HCT116 (cell line): ENCODE measurements around the gene OR2S2. TPM values are rescaled to one million over a fixed set of nuclear protein-coding genes. Genes with fewer than 3 reads are reported as not detected.
A peak's percentile ranks its signal among the peaks of the same experiment; 100 is the strongest.

Source experiments
- ATAC-seq: fragments of 200-7000 bp; cut with Tn5 transposase; 2 replicates; pipeline ENCODE4 v1.9.1; 2020; ENCODE audit warnings: mild to moderate bottlenecking, moderate library complexity
- BruUV-seq: library from RNA; stranded (reverse); fragments of 400-500 nt; replicated peaks from 2 replicates; lab custom pipeline; 2021; lab: Mats Ljungman, UMichigan
- CTCF ChIA-PET: fragments of 300-600 bp; sonication (Branson Sonifier 250); formaldehyde crosslinking; loops from one replicate; lab custom pipeline; 2021; ENCODE audit warnings: antibody characterized with exemption; lab: Charles Lee
- POLR2A ChIA-PET: fragments of 300-600, 350-600 bp; sonication (Branson Sonifier 250); formaldehyde crosslinking; loops from one replicate; lab custom pipeline; 2021; ENCODE audit warnings: antibody characterized with exemption; lab: Charles Lee
- RAD21 ChIA-PET, 2 experiments: fragments of 300-600 bp; sonication (Branson Sonifier 250); formaldehyde crosslinking; loops; one replicate each; lab custom pipeline; 2023; ENCODE audit warnings: low total read pairs in 2 of 2; ENCODE audit not compliant: uncharacterized antibody in 2 of 2, unreplicated experiment in 2 of 2, low non-redundant PET in 1 of 2; lab: Charles Lee
- DNase-seq: peaks from one replicate; pipeline ENCODE4 v3.0.0-alpha.2; 2010; ENCODE audit warnings: low read depth, low spot score
- H2AFZ ChIP-seq: fragments of 200-600 bp; shearing (Covaris generic), sonication (generic); 2 replicates; pipeline ENCODE4 v1.6.1; 2017; ENCODE audit warnings: low read depth, mixed run types, mixed read lengths, antibody characterized with exemption, low read length; ENCODE audit not compliant: poor library complexity, severe bottlenecking
- H3K27ac ChIP-seq: 2 replicates; pipeline ENCODE4 v1.5.1; 2012; ENCODE audit warnings: low read depth, low read length
- H3K27me3 ChIP-seq: fragments of 200-600 bp; sonication (generic); 2 replicates; pipeline ENCODE4 v1.6.1; 2016; ENCODE audit warnings: mixed run types, low read length, mixed read lengths; ENCODE audit not compliant: insufficient read depth
- H3K36me3 ChIP-seq, 2 experiments: fragments of 200-500 bp in 1 of 2; fragments of 200-600 bp in 1 of 2; sonication (Bioruptor generic) in 1 of 2; sonication (generic) in 1 of 2; 2 replicates each; pipeline versions ENCODE4 v1.5.1 to v1.6.1; 2014 to 2016; ENCODE audit warnings: low read length in 2 of 2, inconsistent platforms in 1 of 2, mixed read lengths in 1 of 2, mixed run types in 1 of 2; ENCODE audit not compliant: insufficient read depth in 2 of 2, control insufficient read depth in 1 of 2
- H3K4me1 ChIP-seq, 2 experiments: fragments of 200-600 bp in 1 of 2; sonication (generic) in 1 of 2; 2 replicates each; pipeline versions ENCODE4 v1.5.1 to v1.6.1; 2012 to 2017; ENCODE audit warnings: low read length in 2 of 2, inconsistent platforms in 1 of 2, mild to moderate bottlenecking in 1 of 2, mixed read lengths in 1 of 2, mixed run types in 1 of 2, moderate library complexity in 1 of 2; ENCODE audit not compliant: insufficient read depth in 2 of 2, control insufficient read depth in 1 of 2
- H3K4me2 ChIP-seq: fragments of 200-600 bp; sonication (generic); 2 replicates; pipeline ENCODE4 v1.6.1; 2017; ENCODE audit warnings: mixed run types, low read length, mixed read lengths
- H3K4me3 ChIP-seq, 2 experiments: fragments of 200-600 bp in 1 of 2; sonication (generic) in 1 of 2; replicated peaks in 1 of 2; 2 replicates each; pipeline ENCODE4 v1.5.1; 2011 to 2016; ENCODE audit warnings: low read length in 2 of 2, control low read depth in 1 of 2, low read depth in 1 of 2, mild to moderate bottlenecking in 1 of 2, mixed read lengths in 1 of 2, mixed run types in 1 of 2
- H3K79me2 ChIP-seq: fragments of 200-600 bp; sonication (generic); 2 replicates; pipeline ENCODE4 v1.6.1; 2017; ENCODE audit warnings: mild to moderate bottlenecking, mixed run types, low read length, moderate library complexity, mixed read lengths; ENCODE audit not compliant: insufficient read depth
- H3K9ac ChIP-seq: fragments of 200-600 bp; sonication (generic); 2 replicates; pipeline ENCODE4 v1.6.1; 2016; ENCODE audit warnings: low read length, mixed read lengths
- H3K9me2 ChIP-seq: fragments of 200-600 bp; sonication (generic), shearing (Covaris generic); 2 replicates; pipeline ENCODE4 v1.6.1; 2017; ENCODE audit warnings: mixed run types, mild to moderate bottlenecking, moderate library complexity; ENCODE audit not compliant: insufficient read depth
- H3K9me3 ChIP-seq, 2 experiments: fragments of 200-500 bp in 1 of 2; fragments of 200-600 bp in 1 of 2; sonication (Bioruptor generic) in 1 of 2; sonication (generic) in 1 of 2; 2 replicates each; pipeline ENCODE4 v1.6.1; 2014 to 2017; ENCODE audit warnings: low read length in 2 of 2, mixed read lengths in 2 of 2, inconsistent platforms in 1 of 2, low read depth in 1 of 2, mild to moderate bottlenecking in 1 of 2, mixed run types in 1 of 2, moderate library complexity in 1 of 2; ENCODE audit not compliant: control insufficient read depth in 1 of 2, insufficient read depth in 1 of 2
- H4K20me1 ChIP-seq: fragments of 200-600 bp; sonication (generic), shearing (Covaris generic); 2 replicates; pipeline ENCODE4 v1.6.1; 2017; ENCODE audit warnings: mixed run types, mild to moderate bottlenecking, moderate library complexity; ENCODE audit not compliant: insufficient read depth
- ATF3 ChIP-seq: IDR thresholded peaks from 2 replicates; pipeline ENCODE4 v1.6.1; 2012
- CBX3 ChIP-seq: IDR thresholded peaks from 2 replicates; pipeline ENCODE4 v1.6.1; 2012; ENCODE audit warnings: low read depth
- CEBPB ChIP-seq: IDR thresholded peaks from 2 replicates; pipeline ENCODE4 v1.6.1; 2012; ENCODE audit warnings: low read depth
- EGR1 ChIP-seq: IDR thresholded peaks from 2 replicates; pipeline ENCODE4 v1.6.1; 2012; ENCODE audit warnings: low read depth
- ELF1 ChIP-seq: IDR thresholded peaks from 2 replicates; pipeline ENCODE4 v1.6.1; 2012; ENCODE audit warnings: low read depth, borderline replicate concordance
- JUND ChIP-seq: IDR thresholded peaks from 2 replicates; pipeline ENCODE4 v1.6.1; 2012
- POLR2A ChIP-seq: IDR thresholded peaks from 2 replicates; pipeline ENCODE4 v1.7.0; 2011; ENCODE audit warnings: borderline replicate concordance; ENCODE audit not compliant: insufficient read depth, insufficient read length; ENCODE audit errors: extremely low read depth
- SP1 ChIP-seq: IDR thresholded peaks from 2 replicates; pipeline ENCODE4 v1.6.1; 2012; ENCODE audit warnings: low read depth
- SRF ChIP-seq: IDR thresholded peaks from 2 replicates; pipeline ENCODE4 v1.6.1; 2012; ENCODE audit warnings: low read depth
- TCF7L2 ChIP-seq: IDR thresholded peaks from 2 replicates; pipeline ENCODE4 v1.7.0; 2011; ENCODE audit warnings: borderline replicate concordance, inconsistent platforms; ENCODE audit not compliant: insufficient read depth, insufficient read length; ENCODE audit errors: extremely low read depth
- YY1 ChIP-seq: IDR thresholded peaks from 2 replicates; pipeline ENCODE4 v1.6.1; 2011; ENCODE audit warnings: low read length, low read depth, moderate library complexity, mild to moderate bottlenecking; ENCODE audit not compliant: insufficient replicate concordance; ENCODE audit errors: extremely low read depth
- intact Hi-C: fragments of 100-400 bp; cut with micrococcal nuclease; formaldehyde crosslinking; loops from 2 replicates; pipeline ENCODE4 v1.10.0; 2022
- total RNA-seq: library from RNA; stranded (reverse); gene quantifications from one replicate; pipeline ENCODE4 v1.2.1, GENCODE V29; 2021; ENCODE audit not compliant: unreplicated experiment
- TF ChIP-seq, protein P1 (sequence below): IDR thresholded peaks from 2 replicates; pipeline ENCODE4 v1.6.1; 2011; ENCODE audit warnings: mild to moderate bottlenecking, low read length, moderate library complexity; ENCODE audit not compliant: insufficient replicate concordance; ENCODE audit errors: extremely low read depth
- TF ChIP-seq, protein P2 (sequence below), 3 experiments: fragments of 200-600 bp in 1 of 3; sonication (generic) in 1 of 3; IDR thresholded peaks in 2 of 3; conservative IDR thresholded peaks in 1 of 3; 2 replicates each; pipeline ENCODE4 v1.5.1; 2012 to 2017; ENCODE audit warnings: low read depth in 2 of 3, low read length in 2 of 3, antibody characterized with exemption in 1 of 3, borderline replicate concordance in 1 of 3, control low read depth in 1 of 3, mild to moderate bottlenecking in 1 of 3, mixed read lengths in 1 of 3, mixed run types in 1 of 3, moderate library complexity in 1 of 3; ENCODE audit not compliant: insufficient read depth in 1 of 3

Gene OR2S2
- total RNA-seq, 1 experiment from 2014 or later, result not detected

GRCh38 chr9:35908504-35909125, 49.3 kb downstream of the OR2S2 start:
- peak overlapping the region; percentile 76 for H3K27ac ChIP-seq
- ChIA-PET POLR2A (no interaction called here), CTCF (no interaction called here), RAD21 (no interaction called here)
- H3K4me2 ChIP-seq, result peak overlapping the region; percentile 78
- H3K4me1 ChIP-seq, result peaks cover 47 to 68% of the 10 kb centered on the region in 2 experiments
- H3K36me3 ChIP-seq, result no peaks in the 10 kb centered on the region
- no peaks in the 10 kb centered on the region for H3K9me3 ChIP-seq
- ATAC-seq (peak; percentile 6), DNase-seq (no peak)
- TF ChIP-seq POLR2A, result no peak
- TF ChIP-seq, protein P1, sequence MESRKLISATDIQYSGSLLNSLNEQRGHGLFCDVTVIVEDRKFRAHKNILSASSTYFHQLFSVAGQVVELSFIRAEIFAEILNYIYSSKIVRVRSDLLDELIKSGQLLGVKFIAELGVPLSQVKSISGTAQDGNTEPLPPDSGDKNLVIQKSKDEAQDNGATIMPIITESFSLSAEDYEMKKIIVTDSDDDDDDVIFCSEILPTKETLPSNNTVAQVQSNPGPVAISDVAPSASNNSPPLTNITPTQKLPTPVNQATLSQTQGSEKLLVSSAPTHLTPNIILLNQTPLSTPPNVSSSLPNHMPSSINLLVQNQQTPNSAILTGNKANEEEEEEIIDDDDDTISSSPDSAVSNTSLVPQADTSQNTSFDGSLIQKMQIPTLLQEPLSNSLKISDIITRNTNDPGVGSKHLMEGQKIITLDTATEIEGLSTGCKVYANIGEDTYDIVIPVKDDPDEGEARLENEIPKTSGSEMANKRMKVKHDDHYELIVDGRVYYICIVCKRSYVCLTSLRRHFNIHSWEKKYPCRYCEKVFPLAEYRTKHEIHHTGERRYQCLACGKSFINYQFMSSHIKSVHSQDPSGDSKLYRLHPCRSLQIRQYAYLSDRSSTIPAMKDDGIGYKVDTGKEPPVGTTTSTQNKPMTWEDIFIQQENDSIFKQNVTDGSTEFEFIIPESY, result no peak
- TF ChIP-seq YY1, result no peak
- TF ChIP-seq ATF3, result no peak
- no peak for TF ChIP-seq JUND
- no peak for TF ChIP-seq CEBPB
- TF ChIP-seq, protein P2, sequence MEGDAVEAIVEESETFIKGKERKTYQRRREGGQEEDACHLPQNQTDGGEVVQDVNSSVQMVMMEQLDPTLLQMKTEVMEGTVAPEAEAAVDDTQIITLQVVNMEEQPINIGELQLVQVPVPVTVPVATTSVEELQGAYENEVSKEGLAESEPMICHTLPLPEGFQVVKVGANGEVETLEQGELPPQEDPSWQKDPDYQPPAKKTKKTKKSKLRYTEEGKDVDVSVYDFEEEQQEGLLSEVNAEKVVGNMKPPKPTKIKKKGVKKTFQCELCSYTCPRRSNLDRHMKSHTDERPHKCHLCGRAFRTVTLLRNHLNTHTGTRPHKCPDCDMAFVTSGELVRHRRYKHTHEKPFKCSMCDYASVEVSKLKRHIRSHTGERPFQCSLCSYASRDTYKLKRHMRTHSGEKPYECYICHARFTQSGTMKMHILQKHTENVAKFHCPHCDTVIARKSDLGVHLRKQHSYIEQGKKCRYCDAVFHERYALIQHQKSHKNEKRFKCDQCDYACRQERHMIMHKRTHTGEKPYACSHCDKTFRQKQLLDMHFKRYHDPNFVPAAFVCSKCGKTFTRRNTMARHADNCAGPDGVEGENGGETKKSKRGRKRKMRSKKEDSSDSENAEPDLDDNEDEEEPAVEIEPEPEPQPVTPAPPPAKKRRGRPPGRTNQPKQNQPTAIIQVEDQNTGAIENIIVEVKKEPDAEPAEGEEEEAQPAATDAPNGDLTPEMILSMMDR (IDR thresholded peaks at IDR 0.05 in 2 of 3, conservative IDR thresholded peaks at IDR 0.05 in 1 of 3; ENCODE audit: borderline replicate concordance in 1 of 3, insufficient read depth in 1 of 3, low read depth in 2 of 3, low read length in 2 of 3), result no peak
- TF ChIP-seq ELF1, result no peak
- TF ChIP-seq EGR1, result no peak
- no peak for TF ChIP-seq SP1
- TF ChIP-seq SRF, result no peak
- TF ChIP-seq TCF7L2, result no peak
- no peak for TF ChIP-seq CBX3
- H4K20me1 ChIP-seq, result no peaks in the 10 kb centered on the region
- H3K79me2 ChIP-seq, result no peaks in the 10 kb centered on the region
- BruUV-seq, result no TSS peak
- H3K9ac ChIP-seq, result peak overlapping the region; percentile 49
- intact Hi-C loops, result no loop called here
- H3K27me3 ChIP-seq, result no peaks in the 10 kb centered on the region
- peak overlapping the region; percentile 72 for H2AFZ ChIP-seq
- peak overlapping the region; percentile 25 to 47 for H3K4me3 ChIP-seq
- no peaks in the 10 kb centered on the region for H3K9me2 ChIP-seq
